VCaP (cell line): ENCODE data around the gene CCR1.

Experiments
- H3K27ac ChIP-seq: fragments of 450-650 bp; 2 replicates; pipeline ENCODE4 v1.5.1; 2017
- TF ChIP-seq, protein P1 (sequence below): fragments of 450-650 bp; conservative IDR thresholded peaks from 2 replicates; pipeline ENCODE4 v1.5.1; 2017; ENCODE audit warnings: mild to moderate bottlenecking, moderate library complexity

Gene CCR1

DNA sequence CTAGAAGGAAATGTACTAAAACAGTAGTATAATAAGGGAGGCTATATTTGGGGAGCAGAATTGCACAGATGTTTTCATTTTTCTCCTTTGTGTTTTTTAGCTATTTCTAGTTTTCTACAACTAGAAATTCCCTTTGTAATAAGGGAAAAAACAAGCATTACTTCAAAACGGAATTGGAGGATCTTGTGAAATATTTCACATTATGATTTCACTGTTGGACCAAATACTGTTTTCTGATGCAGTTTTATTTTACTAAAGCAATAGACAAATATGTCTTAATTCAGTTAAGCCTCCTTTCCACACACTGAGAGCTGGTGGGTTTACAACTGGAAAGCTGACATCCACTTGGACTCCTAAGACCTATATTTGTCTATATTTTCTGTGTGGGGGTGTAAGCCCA is 7.3 kb downstream of the CCR1 start:
- TF ChIP-seq, protein P1, sequence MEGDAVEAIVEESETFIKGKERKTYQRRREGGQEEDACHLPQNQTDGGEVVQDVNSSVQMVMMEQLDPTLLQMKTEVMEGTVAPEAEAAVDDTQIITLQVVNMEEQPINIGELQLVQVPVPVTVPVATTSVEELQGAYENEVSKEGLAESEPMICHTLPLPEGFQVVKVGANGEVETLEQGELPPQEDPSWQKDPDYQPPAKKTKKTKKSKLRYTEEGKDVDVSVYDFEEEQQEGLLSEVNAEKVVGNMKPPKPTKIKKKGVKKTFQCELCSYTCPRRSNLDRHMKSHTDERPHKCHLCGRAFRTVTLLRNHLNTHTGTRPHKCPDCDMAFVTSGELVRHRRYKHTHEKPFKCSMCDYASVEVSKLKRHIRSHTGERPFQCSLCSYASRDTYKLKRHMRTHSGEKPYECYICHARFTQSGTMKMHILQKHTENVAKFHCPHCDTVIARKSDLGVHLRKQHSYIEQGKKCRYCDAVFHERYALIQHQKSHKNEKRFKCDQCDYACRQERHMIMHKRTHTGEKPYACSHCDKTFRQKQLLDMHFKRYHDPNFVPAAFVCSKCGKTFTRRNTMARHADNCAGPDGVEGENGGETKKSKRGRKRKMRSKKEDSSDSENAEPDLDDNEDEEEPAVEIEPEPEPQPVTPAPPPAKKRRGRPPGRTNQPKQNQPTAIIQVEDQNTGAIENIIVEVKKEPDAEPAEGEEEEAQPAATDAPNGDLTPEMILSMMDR: no peak
- no peak overlapping the region for H3K27ac ChIP-seq

DNA sequence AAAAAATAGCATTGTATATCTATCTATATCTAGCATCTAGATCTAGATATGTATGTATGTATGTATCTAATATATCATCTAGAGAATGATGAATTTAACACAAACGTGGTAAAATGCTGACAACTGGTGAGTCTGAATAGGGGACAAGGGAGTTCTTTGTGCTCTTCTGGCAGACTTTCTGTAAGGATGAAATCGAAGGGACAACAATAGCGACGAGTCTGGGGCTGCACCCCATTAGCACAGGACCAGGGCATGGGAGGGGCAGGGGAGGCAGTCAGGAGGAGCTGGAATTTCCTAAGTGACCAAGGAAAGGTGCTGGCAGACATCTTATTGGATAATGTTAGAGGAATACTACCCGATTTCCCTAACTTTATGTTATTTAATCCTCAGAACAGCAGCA is 7.9 kb downstream of the CCR1 start:
- TF ChIP-seq, protein P1: no peak

DNA sequence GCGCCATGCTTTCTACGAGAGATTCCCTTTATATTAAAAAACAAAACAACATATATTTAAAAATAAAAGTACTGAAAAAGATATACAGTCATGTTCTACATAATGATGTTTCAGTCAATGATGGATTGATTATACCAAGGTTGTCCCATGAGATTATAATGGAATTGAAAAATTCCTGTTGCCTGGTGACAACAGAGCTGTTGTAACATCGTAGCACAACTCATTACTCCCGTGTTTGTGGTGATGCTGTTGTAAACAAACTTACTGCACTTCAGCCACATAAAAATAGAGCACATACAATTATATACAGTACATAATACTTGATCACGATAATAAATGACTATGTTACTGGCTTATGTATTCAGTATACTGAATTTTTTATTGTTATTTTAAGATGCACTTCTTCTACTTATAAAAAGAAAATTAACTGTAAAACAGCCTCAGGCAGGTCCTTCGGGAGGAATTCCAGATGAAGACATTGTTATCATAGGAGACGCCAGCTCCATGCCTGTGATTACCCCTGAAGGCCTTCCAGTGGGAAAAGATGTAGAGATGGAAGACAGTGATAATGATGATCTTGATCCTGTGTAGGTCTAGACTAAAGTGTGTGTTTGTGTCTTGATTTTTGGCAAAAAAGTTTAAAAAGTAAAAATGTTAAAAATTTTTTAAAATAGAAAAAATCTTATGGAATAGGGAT is 11.7 kb downstream of the CCR1 start:
- no peak overlapping the region for H3K27ac ChIP-seq
- TF ChIP-seq, protein P1: no peak

More for the DNA sequence above, 7.9 kb downstream of the CCR1 start:
- no peak overlapping the region for H3K27ac ChIP-seq

DNA sequence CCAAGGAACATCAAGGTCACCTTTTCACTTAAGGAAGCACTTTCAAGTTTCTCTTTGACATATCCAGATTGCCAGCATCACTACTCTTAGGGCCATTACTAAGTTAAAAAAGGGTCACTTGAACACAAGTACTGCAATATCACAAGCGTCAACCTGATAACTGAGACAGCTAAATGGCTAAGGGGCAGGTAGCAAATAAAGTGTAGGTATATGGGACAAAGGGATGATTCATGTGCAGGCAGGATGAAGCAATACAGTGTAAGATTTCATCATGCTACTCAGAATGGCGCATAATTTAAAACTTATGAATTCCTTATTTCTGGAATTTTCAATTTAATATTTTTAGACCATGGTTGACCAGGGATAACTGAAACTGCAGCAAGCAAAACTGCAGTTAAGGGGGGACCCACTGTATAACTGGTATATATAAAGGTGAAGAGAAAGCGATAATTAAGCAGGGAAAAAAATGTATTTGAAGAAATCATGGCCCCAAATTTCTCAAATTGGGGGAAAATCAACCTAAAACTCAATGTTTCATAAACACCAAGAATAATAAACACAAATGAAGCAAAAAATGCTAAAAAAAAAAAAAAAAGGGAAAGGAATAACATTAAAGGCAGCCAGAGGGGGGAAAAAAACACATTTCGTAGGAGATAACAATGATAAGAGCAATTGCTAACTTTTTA is 13.1 kb downstream of the CCR1 start:
- no peak overlapping the region for H3K27ac ChIP-seq
- TF ChIP-seq, protein P1: no peak

DNA sequence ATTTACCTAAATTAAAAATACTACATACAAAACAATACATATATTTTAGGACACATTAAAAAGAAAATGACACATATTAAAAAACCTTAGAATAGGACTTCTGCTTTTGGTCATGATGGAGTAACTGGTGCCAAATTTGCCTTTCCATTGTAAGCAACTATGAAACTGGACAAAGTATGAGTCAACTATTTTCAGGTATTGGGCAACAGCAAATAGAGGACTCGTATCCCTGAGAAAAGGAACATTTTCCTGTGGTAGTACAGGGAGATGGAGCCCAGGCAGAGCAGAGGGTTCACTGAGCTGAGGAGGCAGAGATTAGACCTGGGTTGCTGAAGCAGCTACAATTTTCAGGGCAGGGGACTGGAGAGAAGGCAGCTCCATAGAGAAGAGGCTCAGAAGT is 14.7 kb downstream of the CCR1 start:
- no peak overlapping the region for H3K27ac ChIP-seq
- TF ChIP-seq, protein P1: no peak

DNA sequence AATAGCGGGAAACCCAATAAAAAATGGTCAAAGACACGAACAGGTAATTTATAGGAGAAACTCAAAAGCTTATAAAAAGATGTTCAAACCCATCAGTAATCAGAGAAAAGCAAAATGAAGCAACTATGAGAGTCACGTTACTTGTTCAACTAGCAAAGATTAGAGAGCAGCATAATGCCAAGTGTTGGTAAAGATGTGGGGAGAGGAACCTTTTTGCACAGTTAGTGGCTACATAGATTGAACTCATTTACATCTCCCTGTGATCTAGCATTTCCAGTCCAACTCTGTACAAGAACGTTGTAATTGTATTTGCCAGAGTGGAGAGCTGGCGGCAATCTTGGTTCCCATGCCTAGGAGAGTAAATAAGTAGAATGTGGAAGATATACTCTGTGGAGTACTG is 15.2 kb downstream of the CCR1 start:
- TF ChIP-seq, protein P1: no peak

DNA sequence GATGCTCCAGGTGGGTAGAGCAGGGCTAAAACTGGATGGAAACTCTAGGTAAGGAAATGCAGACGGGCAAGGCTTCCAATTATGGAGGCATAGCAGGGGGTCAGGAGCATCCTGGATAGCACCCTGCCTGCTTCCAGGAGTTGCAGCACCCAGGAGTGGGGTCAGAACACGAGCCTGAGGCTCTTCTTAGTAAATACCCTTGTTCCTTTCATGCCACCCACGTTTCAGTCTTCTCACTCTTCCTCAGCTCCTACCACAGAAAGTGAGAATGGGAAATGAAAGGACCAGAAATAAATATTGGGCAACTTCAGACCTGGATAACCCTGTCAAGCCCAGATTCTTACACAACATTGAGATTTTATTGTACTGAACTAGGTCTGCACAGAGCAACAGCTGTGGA is 16.4 kb downstream of the CCR1 start:
- TF ChIP-seq, protein P1: no peak
- no peak overlapping the region for H3K27ac ChIP-seq

More for the DNA sequence above, 15.2 kb downstream of the CCR1 start:
- no peak overlapping the region for H3K27ac ChIP-seq
